Measurements from ENCODE around the gene OSBPL3.

OSBPL3 gene

DNA sequence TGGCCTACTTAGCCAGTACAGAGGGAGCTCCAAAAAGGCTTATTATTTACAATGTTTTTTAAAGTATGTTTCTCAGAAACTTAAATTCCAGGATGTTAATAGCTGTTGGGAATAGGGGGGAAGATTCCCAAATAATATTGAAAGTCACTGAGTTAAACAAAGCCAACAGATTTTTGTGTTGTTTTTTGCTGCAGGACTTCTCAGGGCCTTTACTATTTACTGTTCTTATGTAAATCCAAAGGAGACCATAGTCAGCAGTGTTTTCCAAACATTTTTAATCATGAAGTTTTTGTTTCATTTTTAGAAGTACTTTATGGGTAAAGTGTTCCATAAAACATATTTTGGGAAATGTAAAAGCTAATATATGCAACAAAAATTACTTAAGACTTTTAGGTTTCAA, 122.4 kb downstream of the OSBPL3 start:
- no peak for DNase-seq

DNA sequence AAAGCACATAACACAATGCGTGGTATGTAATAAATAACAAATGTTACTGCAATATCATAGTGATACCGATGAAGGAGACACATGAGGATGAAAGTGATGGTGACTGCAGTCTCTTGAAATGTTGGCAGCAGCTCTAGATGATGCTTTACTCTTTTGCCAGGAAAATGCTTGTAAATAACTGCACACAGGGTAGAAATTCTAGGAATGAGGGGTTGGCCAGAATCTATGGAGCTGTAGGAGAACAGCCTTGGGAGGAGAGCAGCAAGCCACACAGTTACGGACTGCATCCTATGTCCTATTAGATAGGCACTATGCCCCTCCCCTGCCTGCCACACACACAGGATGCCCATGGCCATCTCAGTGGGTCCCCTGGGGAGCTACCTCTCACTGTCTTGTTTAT, 125.1 kb downstream of the OSBPL3 start:
- no peak for DNase-seq

DNA sequence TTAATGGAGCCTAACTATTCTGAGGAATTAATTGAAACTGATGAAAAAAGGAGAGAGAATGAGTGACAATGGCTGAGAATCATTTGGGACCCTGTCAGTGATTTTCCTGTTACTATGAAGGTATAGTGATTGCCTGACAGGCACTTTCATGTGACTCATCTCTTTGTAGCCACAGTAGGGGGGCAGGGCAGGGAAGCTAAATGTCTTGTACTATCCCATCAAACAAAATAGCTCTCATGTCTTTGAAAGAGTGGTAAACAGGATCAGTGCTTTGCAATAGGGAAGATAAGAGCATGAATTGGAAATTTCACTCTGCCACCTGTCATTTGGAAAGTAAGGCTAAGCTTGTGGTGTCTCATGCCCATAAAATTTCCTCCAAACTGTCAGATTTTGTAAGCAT, 128.2 kb downstream of the OSBPL3 start:
- no peak for DNase-seq

DNA sequence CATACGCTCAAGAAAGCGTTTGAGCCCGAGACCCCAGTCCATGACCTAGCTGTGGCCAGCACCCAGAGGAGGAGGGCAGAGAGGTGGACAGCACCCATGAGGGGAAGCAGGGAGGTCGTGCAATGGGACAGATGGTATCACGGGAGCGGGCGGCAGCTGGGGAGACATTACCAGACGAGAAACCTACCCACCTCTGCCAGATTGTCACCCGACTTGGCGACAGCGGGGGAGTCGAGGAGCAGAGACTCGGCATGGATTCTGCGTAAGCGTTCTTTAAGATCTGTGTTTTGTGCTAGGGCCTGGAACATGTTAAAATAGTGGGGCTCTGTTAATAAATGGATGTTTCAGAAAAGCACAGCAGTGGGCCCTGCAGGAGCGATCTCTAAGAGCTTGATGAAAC, 131.1 kb downstream of the OSBPL3 start:
- DNase-seq: no peak

DNA sequence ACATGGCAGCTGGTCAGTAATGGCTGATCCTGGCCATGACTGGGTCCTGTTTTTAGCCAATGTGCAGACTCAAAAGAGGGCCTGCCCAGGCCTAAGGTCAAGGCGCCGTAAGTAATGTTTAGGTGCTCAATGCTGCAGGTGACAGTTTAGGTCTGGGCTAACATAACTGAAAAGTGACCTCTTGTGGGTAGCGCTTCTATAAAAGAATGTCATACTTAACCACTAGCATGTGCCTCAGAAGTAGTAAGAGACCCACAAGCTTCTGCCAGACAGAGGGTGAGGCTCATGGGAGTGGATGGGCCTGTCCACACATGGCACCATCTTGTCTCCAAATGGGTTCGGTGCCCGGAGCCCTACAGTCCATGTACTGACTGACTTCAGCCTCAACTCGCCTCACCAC, 132.2 kb downstream of the OSBPL3 start:
- DNase-seq: no peak

DNA sequence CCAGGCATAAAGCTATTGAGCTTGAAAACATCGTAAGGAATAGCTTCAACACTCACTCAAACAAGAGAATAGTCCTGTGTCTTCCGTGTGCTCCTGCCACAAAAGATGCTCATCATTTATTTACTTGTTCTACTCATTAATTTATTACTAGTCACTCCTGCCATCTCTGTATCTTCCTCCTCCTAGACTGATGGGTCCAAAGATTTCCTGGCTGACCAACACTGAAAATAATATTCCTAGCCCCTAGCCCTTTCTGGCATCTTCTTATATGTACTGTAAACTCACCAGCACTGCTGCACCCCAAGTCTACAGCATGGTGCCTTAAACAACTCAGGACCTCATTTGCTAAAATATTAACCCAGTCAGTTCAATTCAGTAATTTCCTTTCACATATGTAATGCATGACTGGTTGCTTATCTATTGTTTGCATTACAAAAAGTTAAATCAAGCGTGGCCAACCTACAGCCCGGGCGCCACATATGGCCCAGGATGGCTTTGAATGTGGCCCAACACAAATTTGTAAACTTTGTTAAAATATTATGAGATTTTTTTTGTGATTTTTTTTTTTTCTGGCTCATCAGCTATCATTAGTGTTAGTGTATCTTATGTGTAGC, 136.1 kb downstream of the OSBPL3 start:
- no peak for DNase-seq

DNA sequence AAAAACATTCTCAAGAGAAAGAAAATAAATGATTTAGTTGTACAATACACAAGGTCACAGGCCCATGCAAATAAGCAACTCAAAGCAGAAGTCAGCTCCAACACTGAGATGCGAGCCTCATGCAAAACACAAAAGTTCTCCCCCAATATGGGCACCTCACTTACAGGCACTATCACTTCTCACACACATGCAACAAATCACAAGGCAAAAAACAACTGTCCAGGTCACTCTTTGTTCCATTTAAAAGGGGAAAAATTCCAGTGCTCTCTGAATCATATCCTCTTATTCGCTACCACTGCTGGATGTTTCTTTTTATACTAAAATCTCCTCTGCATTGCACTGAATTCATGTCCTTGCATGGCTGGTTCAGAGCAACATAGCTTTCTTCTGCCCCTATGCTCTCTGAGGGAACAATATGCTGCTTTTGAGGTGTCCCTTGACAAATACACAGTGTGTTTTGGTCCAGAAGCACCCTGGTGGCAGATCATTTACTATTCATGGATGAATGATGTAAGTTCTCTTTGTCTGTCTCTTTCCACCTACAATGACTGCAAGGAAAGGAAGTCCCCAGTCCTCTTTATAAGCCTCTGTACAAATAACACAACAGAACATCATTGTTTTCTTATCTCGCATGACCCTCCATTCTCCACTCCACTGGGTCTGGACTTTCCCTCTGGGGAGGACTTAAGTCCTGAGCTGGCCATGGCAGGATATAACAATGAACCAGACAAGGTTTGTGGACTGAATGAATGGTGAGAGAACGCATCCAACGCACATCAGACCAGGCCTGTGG, 137.3 kb downstream of the OSBPL3 start:
- no peak for DNase-seq

- DNase-seq: no peak
These were observed 137.9 kb downstream of the OSBPL3 start for GRCh38 chr7:24842029-24842428.

DNA sequence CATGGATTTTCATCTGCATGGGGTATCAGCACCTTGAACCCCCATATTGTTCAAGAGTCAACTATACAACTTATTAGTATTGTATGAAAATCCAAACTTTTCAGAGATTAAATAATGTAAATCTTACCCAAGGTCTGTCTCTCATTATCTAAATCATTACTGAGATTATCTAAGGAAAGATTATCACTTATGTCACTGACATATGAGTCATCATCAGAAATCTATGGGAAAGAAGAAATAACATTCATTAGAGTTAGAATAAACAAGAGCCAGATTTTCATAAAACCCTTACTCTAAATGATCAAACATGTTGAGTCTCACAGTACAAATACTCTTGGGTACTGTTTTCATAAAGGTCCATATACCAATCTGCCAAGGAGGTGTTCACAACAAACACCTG, 139.4 kb downstream of the OSBPL3 start:
- DNase-seq: no peak

GRCh38 chr7:24836084-24836483, 143.9 kb downstream of the OSBPL3 start:
- DNase-seq: no peak

- no peak for DNase-seq
These were observed 144.3 kb downstream of the OSBPL3 start for GRCh38 chr7:24835643-24836042.

- DNase-seq: no peak
These were observed 145.7 kb downstream of the OSBPL3 start for GRCh38 chr7:24834128-24834798.

GRCh38 chr7:24833549-24833948, 146.4 kb downstream of the OSBPL3 start:
- no peak for DNase-seq

DNA sequence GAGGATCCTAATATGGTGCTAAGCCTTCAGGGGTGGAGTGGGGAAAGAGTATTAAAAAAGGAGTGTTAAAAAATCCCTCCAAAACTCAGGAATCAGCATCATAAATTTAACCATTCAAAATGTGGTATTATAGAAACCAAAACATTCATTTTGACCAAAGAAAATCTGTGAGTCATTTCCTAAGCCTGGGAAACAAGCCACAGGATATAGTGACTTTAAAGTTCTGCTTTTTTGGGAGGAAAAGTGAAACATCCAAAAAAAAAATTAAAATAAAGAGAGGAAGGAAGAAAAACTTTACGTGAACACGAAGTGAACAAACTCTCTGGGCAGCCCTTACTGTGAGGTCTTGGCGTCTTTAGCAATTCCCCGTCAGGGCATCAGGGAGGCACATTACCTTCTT, 148.7 kb downstream of the OSBPL3 start:
- no peak for DNase-seq

- DNase-seq: no peak
These were observed 149.4 kb downstream of the OSBPL3 start for GRCh38 chr7:24830440-24831050.

- DNase-seq: no peak
These were observed 150.2 kb downstream of the OSBPL3 start for GRCh38 chr7:24829787-24830186.

DNA sequence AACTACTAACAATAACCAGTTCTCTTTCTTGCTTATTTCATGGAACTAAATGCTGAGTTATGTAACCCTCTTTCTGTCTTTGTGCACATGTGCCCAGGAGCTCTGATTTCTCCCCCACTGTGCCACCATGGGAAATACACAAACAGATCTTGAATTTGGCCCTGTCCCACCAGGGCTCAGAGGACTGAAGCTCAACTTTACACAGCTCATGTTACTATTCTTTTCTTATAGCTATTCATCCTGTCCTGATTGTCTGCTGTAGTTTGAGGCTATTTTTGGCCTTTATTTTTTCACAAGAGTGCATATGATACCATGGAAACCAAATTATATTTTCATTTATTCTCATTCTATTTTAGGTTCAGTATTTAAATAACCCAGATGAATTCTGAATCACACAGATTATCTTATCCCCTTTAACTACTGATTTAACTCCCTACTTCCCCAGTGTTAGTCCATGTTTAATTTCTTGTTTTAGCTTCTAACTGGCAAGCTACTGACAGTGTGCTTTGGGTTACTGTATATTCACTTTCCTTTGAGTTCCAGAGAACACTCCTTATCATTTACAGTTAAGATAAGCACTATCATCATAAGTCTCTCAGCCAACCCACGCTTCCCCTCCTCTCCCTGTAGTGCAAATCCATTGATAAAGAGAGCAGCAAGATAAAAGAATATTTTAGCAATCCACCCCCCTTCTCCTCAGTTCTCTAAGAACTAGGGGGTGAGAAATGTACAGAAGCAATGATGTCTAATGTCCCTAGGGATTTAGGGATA, 150.9 kb downstream of the OSBPL3 start:
- no peak for DNase-seq

DNA sequence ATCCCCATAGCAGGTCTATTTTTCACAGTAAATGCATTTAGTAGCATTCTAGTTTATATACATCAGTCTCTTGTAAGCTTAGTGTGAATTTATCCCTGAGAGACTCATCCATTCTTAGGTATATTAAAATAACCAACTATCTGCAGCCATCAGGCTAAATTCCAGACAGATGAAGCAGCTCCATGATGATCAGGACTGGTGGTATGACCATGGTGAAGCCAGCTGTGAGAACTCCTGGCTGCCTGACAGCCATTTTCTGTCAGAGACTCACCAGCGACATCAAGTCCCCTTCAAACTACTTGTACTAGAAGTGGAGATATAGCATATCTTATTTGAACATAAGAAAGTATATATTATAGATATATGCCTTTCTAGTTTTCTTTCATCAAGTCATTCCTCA, 152.4 kb downstream of the OSBPL3 start:
- DNase-seq: no peak

DNA sequence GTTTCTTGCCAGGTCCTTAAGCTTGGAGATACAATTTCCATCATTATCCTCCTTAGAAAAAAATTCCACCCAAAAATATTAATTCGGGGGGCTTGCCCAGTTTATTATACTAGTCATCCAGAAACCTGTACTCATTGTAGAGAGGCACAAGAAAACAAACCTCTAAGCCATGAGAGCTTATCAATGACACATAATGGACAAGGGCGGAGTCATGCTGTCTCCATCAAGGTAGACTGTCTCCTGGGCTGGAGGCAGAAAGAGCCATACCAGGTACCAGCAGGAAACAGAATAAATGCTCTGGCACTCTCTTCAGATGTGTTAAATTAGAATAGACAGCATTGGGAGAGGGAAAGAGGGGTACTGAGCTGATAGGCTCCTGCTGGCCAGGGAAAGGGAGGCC, 153.0 kb downstream of the OSBPL3 start:
- DNase-seq: no peak

DNA sequence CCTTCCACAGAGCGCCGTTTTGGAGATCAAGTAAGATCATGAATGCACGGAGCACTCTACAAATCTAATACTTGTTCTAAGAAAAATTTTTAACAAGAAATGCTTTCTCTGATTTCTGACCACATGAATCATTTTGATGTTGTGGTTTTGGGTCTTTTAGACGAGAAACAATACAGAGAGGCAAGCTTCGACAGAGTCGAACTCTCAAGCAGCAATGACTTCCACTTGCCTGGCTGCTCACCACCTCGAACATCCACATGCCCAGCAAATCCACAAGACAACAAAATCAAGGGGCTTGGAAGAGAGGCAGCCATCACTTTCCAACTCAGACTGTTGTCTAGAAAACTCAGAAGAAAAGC, 153.3 kb downstream of the OSBPL3 start:
- no peak for DNase-seq

- DNase-seq: no peak
These were observed 153.9 kb downstream of the OSBPL3 start for GRCh38 chr7:24825931-24826661.

GRCh38 chr7:24825381-24825794, 154.6 kb downstream of the OSBPL3 start:
- no peak for DNase-seq
